ENCODE results near the gene SUN2.

The SUN2 gene

DNA sequence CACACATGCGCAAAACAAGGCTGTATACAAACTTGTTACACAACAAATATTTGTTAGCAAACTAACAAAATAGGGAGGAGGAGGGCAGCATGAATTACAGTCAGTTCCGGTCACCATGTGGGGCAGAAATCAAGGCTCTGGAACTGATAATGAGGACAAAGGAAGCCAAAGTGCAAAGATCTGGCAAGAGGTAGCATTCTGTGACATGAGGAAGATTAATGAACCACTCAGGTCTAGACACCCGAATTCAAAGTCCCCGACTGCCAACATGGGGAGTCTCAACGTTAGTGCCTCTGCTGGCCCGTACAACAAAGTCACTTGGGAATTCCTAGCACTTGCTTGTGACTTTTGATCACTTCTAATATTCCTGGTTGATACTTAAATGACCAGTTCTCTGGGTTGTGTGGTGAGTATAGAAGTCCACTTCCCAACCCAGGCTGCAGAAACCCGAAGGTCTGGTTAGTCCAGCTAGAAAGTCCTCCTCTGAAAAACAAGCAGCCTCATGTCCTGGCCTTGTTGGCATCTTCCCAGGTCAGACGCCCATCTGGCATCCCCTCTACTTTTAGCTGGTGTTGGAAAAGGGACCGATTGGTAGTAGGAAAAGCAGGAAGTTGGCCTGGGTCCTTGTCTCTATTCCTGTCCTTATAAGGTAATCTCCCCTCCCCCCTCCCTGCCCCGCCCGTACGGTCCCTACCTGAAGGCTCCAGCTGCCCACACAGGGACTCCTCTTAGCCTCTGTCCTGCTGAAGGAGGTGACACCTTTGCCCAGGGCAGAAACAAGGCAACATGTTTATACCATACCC is 1.6 kb downstream of the SUN2 start:
- peak; percentile 54 for DNase-seq

DNA sequence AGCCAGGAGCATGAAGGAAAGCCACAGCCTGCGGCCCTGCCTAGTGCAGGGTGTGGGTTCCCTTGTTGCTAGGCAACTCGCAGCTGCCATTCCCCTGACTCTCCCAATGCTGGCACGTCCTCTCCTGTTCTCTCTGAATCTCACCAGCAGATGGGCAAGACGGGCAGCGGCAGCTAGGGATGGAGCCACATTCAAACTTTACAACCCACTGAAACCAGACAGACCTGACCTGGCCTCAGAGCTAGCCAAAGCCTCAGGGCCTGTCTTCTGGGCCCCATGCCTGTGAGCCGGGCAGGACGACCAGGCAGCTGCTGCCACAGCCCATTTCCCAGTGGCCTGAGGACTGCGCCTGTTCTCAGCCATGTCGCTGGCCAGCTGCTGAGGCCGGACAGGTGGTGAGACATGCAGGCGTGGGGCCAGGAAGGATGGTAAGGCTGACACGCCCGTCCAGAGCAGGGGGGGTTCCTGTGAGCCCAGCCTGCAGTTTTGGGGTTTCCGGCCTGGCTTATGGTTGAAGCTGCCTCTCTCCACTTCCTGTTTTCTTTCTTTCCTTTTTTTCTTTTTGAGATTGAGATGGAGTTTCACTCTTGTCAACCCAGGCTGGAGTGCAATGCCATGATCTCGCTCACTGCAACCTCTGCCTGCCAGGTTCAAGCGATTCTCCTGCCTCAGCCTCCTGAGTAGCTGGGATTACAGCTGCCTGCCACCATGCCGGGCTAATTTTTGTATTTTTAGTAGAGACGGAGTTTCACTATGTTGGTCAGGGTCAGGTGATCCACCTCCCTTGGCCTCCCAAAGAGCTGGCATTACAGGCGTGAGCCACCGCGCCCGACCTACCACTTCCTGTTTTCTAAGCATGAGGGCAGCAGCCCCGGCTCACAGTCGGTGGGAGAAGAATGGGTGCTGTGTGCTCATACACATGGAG is 4.1 kb downstream of the SUN2 start:
- DNase-seq: no peak

DNA sequence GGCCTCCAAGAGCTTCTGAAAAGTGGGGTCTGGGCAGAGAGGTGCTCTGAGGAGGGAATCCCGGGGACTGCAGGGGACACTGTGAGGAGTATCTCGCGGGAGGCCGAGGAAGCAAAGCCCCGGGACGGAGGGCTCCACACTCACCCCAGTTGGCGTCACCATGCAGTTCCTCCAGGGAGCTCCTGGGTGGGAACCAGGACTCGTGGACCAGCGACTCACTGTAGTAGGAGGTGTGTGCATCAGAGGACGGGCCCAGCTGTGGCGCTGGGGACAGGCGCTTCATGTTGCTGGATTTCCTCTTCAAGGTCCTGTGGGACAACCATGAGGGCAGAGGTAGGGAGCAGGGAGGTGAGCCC is 4.8 kb downstream of the SUN2 start:
- no peak for DNase-seq

DNA sequence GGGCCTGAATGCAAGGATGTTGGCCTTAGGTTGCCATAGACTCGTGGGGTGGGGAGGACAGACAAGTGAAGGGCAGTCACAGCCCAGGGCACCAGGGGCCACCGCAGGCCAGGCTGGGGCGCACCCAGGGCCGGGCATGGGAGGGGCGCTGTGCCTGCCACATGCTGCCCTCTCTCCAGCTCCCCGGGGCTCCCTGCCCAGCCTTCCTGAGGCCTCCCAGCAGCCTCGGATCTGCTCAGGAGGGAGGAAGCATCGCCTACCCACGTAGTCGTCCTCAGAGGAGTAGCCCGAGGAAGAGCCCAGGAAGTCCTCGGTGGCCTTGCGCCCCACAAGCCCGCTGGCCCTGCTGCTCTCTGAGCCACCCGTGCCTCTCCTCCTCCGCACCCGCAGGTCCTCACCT is 5.2 kb downstream of the SUN2 start:
- DNase-seq: no peak

DNA sequence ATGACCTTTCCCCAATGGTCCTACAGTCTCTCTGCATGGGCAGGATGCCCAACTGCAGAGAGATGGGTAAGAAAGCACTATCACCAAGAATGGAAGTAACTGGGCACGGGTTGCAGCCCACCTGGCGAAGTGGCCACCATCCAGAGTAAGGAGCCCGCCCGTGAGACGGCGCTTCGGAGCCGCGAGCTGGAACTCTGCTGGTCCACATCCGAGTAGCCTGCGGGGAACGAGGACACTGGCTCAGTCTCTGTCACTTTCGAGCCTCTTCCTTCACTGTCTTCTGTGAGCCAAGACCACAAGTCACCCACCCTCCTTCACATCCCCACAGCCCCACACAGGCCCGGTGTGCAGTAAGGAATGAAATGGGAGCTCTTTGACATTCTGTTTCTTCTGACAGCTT is 5.7 kb downstream of the SUN2 start:
- DNase-seq: no peak

DNA sequence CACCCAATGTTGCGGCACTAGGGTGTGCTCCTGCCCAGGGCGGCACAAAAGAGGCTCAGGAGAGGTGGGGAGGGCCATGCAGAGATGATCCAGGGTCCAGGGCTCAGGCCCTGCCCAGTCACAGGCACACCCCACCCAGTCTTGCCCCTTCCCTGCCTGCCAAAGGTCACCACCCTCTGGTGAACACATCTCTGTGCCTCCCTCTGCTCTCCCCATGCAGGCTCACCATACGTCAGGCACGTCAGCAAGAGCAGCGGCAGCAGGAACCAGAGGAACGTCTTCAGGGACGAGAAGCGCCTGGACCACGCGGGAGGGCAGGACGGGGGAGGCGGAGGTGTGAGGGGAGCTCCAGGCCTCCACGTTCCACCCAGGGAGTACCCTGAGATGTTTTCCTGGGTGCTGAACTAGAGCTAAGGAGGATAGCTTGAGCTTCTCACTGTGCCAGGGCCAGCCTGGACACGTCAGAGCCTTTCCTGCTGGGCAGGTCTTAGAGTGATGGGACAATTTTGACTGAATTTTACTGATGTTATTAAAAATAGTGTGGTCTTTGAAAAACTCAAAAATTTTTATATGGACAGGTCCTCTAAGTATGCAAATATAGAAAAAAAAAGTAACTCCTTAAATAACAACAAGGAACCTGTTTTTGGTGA is 7.2 kb downstream of the SUN2 start:
- no peak for DNase-seq

DNA sequence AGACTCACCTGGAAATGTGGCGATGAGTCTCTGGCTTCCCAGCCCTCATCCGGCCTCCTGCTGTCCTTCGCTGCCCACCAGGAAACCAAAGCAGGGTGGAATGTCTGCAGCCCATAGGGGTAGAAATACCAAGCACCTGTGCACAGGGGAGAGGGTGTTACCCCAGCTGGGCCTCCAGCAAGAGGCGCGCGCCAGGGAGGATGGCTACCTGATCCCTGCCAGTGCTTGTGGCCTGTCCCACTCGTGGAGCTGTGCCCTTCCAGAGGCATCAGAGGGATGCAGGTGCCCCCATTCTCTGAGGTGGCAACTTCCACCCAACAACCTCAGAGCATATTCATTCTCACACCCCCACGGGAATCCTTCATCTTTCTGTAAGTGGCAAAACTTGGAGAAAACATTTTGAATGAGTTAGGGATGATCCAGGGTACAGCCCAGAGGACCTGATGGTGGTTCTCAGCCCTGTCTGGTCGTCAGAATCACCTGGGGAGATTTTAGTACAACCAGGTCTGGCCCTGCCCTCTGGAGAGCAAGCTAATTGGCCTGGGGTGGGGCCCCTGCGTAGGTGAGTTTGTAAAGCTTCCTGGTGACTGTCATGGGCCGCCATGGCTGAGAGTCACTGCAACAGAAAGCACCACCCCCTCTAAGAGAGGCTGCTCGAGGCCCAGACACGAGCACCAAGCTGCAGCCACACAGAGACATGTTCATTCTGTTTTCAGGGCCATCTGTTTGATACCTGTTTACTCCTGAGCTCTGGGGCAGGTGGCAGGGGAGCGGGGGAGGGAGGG is 9.9 kb downstream of the SUN2 start:
- DNase-seq: no peak

DNA sequence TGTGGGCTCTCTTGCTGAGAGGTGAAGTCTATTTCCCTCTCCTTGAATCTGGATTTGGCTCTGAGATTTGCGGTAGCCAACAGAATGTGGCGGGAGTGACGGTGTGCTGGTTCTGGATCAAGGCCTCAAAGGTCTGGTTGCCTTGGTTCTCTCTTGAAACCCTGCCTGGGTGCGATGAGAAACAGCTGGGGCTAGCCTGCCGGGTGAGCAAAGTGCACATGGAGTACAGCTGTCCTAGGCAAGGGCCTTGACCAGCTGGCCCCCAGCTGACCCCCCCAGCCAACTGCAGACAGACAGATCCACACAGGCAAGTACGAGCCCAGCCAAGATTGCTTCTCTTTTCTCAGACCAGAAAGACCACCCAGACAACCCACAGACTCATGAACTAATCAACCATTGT is 10.8 kb downstream of the SUN2 start:
- DNase-seq: no peak

DNA sequence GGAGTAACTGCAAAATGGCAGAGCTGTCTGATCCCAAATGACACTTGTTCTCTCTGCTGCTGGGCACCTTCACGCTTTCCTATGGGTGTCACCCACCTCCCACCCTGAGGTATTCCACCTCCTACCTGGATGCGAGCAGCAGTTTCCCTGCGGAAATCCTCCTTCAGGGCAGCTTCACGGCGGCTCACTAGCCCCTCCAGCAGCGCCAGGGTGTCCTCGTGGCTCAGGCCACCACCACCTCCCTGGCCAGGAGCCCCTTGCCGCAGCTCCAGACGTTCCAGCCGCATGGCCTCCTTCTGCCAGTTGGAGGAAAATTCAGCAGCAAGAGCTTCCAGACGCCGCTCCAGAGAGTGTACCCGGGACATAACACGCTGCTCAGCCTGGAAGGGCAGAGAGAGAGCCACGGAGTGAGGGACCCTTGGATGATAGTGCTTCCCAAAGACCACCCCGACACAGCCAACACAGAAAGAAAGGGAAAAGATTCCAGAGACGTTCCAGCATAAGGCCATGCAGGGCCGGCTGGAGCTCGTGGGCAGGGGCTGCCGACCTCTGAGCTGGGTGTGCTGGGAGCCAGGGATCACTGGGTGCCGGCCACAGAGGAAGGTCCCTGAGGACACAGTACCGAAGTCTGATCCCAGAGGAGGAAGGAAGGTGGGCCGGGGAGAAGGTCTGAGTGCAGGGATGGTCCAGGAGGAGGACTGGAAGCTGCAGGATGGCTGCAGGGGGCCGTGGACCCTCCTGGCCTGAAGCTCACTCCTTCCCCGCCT is 13.4 kb downstream of the SUN2 start:
- no peak for DNase-seq

DNA sequence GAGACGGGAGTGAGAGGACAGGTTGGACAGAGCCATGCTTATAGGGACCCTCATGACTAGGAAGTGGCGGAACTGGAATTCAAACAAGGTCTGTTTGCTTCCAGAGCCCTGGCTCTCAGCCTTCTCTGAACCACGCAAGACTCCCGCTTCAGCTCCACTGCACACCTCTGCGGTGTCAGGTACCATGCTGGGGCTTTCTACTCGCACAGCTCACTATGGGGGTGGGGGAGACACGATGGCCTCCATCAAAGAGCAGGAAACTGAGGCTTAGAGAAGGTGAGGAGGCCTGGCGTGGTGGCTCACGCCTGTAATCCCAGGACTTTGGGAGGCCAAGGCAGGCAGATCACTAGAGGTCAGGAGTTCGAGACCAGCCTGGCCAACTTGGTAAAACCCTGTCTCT is 14.2 kb downstream of the SUN2 start:
- no peak for DNase-seq

DNA sequence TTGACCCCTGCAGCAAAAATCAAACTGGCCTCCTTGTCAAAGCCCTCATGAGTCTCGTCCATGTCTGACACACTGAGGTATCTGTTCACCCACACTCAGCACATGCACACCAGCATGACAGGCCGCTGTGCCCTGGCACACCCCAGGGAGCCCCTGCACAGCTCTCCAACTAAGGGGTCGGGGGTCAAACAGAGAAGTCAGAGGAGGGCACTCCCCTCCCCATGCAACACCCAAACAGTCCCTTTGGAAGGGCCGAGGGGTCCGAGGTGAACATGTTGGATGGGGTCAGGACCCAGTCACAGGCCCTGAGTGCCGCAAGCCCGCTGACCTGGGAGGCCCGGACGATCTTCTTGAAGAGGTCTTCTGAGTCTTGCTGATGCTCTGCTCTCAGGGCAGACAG is 14.6 kb downstream of the SUN2 start:
- no peak for DNase-seq

DNA sequence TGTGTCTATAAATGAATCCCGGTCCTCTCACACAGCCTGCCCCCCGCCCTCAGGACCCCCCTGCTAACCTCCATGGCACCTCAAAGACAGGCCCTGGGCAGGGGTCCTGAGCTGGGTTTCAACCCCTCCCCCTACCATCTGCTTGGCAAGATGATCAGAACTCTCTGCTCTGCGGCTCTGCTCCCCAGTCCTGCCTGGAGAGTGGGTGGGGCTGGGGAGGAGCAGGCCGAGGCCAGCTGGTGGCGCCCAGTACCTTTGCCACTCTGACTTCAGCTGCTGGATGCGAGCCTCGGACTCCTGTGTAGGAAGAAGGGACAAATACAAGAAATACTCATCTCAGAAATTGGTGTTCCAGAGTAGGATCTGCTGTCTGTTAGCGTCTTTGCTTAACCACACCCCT is 15.0 kb downstream of the SUN2 start:
- no peak for DNase-seq

DNA sequence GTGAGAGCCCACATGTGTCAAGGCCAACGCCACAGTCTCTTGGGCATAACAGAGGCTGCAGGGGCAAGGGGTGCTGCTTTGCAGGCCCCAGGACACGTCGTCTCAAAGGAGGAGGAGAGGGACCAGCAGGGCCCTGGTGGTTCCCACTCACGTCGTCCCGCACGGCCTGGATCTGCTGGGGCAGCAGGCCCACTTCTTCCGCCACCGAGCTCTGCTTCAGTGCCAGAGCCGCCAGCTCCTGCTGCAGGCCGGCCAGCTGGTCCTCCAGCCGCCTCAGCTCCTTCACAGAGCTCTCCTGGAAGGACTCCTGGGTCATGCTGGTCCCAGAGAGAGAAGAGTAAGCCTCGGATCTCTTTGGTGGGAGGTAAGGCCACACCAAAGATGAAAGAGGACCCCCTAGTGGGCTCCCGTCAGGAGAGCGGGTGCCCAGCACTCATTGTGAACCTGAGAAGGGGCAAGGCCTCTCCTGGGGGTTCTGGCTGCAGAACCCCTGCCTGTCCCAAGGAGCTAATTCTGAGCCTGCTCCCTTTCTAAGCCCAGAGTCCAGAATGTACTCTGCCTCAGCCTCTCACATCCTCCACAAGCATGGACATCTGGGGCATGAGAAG is 15.6 kb downstream of the SUN2 start:
- no peak for DNase-seq

DNA sequence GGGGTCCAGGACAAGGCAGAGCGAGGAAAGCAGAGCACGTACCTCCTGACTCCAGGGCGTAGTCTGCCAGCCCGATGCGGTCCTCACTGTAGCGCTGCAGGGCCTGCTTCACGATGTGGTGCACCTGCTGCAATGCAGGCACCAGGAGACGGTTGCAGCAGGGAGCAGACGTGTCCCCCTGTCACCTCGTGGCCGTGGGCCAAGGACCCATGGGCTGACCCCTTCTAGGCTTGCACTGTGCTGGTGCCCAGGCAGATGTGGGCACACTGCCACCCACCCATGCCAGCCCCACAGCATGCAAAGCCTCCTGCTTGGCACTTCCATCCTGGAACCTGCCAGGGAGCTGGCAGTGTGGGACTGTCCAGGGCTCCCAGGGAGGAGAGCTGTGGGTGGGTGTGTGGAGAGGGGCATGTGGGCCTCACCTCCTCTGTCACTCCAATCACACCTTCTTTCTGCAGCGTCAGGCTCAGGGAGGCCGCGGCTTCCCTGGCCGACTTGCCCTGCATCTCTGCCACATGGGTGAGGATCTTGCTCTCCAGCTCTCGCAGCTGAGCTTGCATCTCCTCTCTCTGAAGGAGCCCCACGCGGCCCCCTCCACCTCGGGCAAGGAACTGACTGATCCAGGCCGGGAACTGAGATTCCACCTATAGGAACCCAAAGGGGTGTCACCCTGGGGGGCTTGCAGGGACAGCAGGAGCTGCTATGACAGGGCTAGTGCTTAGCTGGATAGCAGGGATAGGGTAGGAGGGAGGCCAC is 16.3 kb downstream of the SUN2 start:
- no peak for DNase-seq

DNA sequence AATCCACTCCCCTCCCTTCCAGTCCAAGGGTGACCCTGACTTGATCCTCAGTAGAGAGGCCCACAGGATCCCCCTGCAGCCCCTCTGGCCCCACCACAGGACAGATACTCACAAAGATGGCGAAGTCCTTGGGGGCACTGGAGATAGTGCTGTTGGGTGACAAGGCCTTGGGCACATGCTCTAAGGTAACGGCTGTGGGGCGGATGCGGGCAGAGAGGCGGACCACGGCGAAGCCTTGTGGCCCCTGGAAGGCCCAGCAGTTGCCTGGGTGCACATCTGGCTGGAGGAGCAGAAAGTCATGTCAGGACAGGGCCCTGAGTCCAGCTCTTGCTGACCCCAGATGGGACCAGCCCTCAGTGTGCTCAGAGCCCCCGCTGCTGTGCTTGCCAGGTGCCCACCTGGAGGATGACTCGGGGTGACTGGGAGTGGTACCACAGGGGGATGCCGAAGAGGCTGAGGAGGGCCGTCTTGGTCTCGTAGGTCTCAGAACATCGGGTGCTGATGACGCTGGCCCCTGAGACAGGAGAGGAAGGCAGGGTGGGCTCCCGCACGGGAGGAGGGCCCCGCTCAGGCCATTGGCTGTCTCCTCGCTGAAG is 17.2 kb downstream of the SUN2 start:
- no peak for DNase-seq

DNA sequence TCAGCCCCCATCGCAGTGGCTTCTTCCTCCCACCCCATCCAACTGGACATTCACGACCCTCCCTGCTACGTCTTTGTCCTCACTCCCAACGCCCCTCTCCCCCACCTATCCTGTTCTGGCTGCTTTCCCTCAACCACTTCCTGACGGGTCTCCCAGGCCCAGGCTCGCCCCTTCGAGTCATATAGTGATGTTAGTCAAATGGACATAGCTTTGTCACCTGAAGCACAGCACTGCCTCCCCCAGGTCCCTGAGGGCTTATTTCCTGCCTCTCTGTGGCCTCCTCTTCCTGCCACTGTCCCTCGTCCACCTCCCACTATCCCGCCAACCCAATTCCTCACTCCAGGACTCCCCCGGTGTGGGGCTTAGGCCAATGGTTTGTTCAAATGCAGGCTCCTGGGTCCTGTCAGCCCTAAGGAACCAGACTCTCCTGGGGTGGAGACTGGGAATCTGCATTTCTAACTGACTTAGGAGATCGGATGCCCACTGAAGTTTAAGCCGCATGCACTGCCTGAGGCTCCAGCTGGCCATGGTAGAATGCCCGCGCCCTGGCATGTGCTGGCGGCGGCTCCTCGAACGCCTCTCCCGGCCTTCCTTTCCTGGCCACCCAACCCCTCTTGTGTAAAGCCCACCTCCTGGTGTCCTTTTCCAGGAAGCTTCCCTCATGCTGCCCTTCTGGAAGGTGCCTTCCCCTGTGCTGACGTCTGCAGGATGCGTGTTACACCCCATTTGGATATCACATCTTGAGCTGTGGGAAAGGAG is 18.3 kb downstream of the SUN2 start:
- DNase-seq: peak; percentile 48

DNA sequence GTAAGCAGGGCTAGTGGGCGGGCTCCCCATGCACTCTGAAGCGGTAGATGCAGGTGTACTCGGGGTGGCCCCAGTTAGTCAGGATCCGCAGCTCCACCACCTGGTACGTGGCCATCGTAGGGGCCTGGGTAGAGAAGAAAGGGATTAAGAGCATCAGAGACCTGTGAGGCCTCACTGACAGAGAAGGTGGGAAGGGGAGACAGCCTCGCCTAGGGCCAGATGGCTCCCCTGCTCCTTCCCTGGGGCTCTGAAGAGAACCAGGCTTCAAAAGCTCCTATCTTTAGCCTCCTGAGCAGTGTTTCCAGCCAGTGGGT is 19.6 kb downstream of the SUN2 start:
- DNase-seq: no peak

DNA sequence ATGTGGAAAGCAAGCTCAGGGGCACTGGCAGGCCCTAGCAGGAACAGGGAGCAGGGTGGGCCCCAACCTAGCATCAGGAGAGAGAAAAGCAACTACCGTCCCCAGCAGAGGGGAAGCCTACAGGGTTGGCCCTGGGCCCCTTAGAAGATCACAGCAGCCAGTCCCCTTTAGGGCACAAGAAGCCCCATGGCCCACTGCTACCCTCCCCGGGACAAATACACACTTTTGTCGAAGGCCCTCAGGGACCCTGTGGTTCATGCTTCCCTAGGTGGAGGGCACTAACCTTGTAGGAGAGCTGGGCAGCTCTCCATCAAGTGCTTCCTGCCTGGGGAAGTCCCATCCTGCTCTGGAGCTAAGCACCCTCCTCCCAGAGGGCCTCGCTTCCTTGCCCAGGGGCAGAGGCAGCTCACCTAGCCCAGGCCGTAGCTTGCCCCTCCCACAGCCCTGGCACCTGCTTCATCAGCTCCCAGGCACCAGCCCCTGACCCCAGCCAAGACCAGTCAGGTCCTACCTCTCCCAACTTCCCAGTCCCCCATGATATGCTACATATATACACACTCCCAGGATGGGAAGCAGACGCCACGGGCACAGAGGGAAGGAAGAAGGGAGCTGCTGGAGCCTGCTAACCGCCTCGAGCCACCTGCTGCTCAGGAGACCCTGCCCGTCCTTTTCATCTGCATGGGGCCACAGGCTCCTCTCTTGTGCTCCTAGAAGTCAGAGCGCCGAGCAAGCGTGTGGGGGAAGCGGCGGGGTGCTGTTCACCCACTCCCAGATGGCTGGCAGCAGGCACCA is 20.1 kb downstream of the SUN2 start:
- DNase-seq: no peak

DNA sequence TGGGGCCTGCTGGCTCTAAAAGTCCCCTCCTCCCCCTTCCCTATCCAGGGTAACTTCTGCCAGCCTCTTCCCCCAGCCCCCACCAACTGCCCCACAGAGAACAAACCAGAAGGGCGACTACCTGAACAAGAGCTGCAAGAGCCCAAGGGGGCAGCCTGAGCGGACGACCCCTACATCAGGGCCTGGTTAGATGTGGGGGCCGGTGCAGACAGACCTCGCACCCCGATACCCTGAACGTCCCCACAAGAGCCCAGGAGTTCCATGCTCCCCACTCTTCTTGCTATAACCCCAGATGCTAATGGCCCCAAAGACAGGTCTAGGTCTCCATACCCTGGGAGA is 20.7 kb downstream of the SUN2 start:
- no peak for DNase-seq

All from fibroblast of skin of right biceps (primary cell).